ENCODE measurements around the gene TBX18. TPM values are rescaled to one million over a fixed set of nuclear protein-coding genes. Genes with fewer than 3 reads are reported as not detected.

Gene TBX18
- total and polyA plus RNA-seq, 10 of the 15 experiments (the other 5 are each of a cell fraction or from before 2014, with no cell fraction given), result 0.03 to 6.1 (median 0.17) TPM; not detected in 6

DNA sequence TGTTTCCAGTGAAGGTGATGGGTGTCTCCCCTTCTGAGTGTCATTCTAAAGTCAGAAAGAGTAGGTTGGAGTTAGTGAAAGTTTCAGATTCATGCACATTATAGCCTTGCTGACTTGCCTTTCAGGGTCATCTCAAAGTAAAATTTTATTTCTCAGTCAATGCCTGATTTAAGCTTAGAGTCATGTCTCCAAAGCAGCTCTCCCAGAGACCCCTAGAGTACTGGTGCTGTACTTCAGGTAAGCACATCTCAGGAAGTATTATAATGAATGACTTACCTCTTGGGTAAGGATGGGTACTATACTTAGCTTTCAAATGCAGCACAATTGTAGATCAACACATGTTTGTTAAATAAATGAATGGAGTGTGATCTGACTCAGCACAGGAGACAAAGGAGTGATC is 116.0 kb downstream of the TBX18 start:
- Histone ChIP-seq H2AFZ (ENCODE audit: control insufficient read depth, low read depth, low read length) (no peak overlapping the region), H3K27ac (ENCODE audit: control insufficient read depth, insufficient read depth) (no peak overlapping the region), H3K9me3 (replicated peaks; ENCODE audit: control insufficient read depth, insufficient read depth, low read length) (no peaks in the 10 kb centered on the region), H3K4me3 (no peak overlapping the region), H3K4me2 (ENCODE audit: control insufficient read depth, insufficient read depth) (no peak overlapping the region), H3K36me3 (ENCODE audit: control insufficient read depth in 2 of 2, insufficient read depth in 2 of 2, low read length in 1 of 2) (no peaks in the 10 kb centered on the region), H3K9ac (ENCODE audit: control insufficient read depth, insufficient read depth, low read length) (no peak overlapping the region), H3K27me3 (replicated peaks in 1 of 2; ENCODE audit: control insufficient read depth in 2 of 2, insufficient read depth in 2 of 2, low read length in 1 of 2) (no peaks in the 10 kb centered on the region), H4K20me1 (ENCODE audit: control insufficient read depth, insufficient read depth) (no peaks in the 10 kb centered on the region), H3K79me2 (ENCODE audit: control insufficient read depth, insufficient read depth, low read length) (no peaks in the 10 kb centered on the region), H3K4me1 (ENCODE audit: control insufficient read depth, insufficient read depth, low read length) (no peaks in the 10 kb centered on the region)
- CTCF ChIA-PET, result interaction anchor here (0.6 to 2.1 kb wide), 2 partner anchors 16 to 27 kb away, joined by 4 to 5 read pairs; no protein-coding TSS in a partner anchor
- TF ChIP-seq ZNF274 (IDR thresholded peaks at IDR 0.05; ENCODE audit: insufficient read depth, insufficient read length) (no peak), CBFB (IDR thresholded peaks at IDR 0.05; ENCODE audit: low read depth) (no peak), CREB1 (IDR thresholded peaks at IDR 0.05; ENCODE audit: low read depth) (no peak), ZBTB33 (IDR thresholded peaks at IDR 0.05) (no peak), BACH1 (IDR thresholded peaks at IDR 0.05; ENCODE audit: borderline replicate concordance) (no peak), NFXL1 (IDR thresholded peaks at IDR 0.05; ENCODE audit: borderline replicate concordance) (no peak)
- TF ChIP-seq, protein P1, sequence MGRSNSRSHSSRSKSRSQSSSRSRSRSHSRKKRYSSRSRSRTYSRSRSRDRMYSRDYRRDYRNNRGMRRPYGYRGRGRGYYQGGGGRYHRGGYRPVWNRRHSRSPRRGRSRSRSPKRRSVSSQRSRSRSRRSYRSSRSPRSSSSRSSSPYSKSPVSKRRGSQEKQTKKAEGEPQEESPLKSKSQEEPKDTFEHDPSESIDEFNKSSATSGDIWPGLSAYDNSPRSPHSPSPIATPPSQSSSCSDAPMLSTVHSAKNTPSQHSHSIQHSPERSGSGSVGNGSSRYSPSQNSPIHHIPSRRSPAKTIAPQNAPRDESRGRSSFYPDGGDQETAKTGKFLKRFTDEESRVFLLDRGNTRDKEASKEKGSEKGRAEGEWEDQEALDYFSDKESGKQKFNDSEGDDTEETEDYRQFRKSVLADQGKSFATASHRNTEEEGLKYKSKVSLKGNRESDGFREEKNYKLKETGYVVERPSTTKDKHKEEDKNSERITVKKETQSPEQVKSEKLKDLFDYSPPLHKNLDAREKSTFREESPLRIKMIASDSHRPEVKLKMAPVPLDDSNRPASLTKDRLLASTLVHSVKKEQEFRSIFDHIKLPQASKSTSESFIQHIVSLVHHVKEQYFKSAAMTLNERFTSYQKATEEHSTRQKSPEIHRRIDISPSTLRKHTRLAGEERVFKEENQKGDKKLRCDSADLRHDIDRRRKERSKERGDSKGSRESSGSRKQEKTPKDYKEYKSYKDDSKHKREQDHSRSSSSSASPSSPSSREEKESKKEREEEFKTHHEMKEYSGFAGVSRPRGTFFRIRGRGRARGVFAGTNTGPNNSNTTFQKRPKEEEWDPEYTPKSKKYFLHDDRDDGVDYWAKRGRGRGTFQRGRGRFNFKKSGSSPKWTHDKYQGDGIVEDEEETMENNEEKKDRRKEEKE (IDR thresholded peaks at IDR 0.05), result no peak
- TF ChIP-seq, protein P2, sequence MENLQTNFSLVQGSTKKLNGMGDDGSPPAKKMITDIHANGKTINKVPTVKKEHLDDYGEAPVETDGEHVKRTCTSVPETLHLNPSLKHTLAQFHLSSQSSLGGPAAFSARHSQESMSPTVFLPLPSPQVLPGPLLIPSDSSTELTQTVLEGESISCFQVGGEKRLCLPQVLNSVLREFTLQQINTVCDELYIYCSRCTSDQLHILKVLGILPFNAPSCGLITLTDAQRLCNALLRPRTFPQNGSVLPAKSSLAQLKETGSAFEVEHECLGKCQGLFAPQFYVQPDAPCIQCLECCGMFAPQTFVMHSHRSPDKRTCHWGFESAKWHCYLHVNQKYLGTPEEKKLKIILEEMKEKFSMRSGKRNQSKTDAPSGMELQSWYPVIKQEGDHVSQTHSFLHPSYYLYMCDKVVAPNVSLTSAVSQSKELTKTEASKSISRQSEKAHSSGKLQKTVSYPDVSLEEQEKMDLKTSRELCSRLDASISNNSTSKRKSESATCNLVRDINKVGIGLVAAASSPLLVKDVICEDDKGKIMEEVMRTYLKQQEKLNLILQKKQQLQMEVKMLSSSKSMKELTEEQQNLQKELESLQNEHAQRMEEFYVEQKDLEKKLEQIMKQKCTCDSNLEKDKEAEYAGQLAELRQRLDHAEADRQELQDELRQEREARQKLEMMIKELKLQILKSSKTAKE (IDR thresholded peaks at IDR 0.05; ENCODE audit: low read depth, poor library complexity, severe bottlenecking), result no peak
- RAD21 ChIA-PET (ENCODE audit: unreplicated experiment), result no interaction called here
- in situ Hi-C loops (cut with MboI), result no loop called here
- POLR2A ChIA-PET, result no interaction called here
- BruUV-seq (replicated peaks), result no TSS peak
- intact Hi-C loops (cut with micrococcal nuclease; ENCODE audit: unreplicated experiment), result no loop called here
- FAIRE-seq, result no peak
- ATAC-seq, result no peak
- DNase-seq (ENCODE audit: low read depth, low spot score), result no peak
- SMC1A ChIA-PET (ENCODE audit: uncharacterized antibody, unreplicated experiment), result interaction anchor here (0.6 to 1.8 kb wide), 4 partner anchors 17 to 134 kb away, joined by 3 to 4 read pairs (median 3); no protein-coding TSS in a partner anchor

Measured in GM12878 (cell line).